HG03095 (cell line): Measurements from ENCODE around the gene FGF21.
"Not testable (repeated sequence)": the region's sequence is repeated elsewhere in the genome, so short reads cannot be mapped to it uniquely, and the experiment has no call there.

Experiments used
- ATAC-seq: cut with Tn5 transposase; IDR thresholded peaks from one replicate; pipeline ENCODE4 v1.9.1; 2021; ENCODE audit warnings: moderate library complexity; ENCODE audit not compliant: unreplicated experiment

FGF21 gene

GRCh38 chr19:48751845-48752495 lies 3.4 kb upstream of the FGF21 start:
- ATAC-seq, result no peak

- ATAC-seq, result no peak
Measured at GRCh38 chr19:48752496-48753365, 2.6 kb upstream of the FGF21 start, which contains the start of gene FUT1. Gene FUT1, minus strand, starts transcription at chr19:48752641. Its CDS starts 1,360 bp downstream, at chr19:48751281.

- no peak for ATAC-seq
Measured at GRCh38 chr19:48755787-48756186, 463 bp downstream of the FGF21 start.

- no peak for ATAC-seq
Measured at GRCh38 chr19:48756212-48756611, 888 bp downstream of the FGF21 start.

- ATAC-seq, result no peak
Measured at GRCh38 chr19:48756686-48757085, 1.4 kb downstream of the FGF21 start.

GRCh38 chr19:48757089-48757675 lies 1.9 kb downstream of the FGF21 start:
- ATAC-seq, result no peak

GRCh38 chr19:48757741-48758144 lies 2.4 kb downstream of the FGF21 start:
- no peak for ATAC-seq

GRCh38 chr19:48760504-48761205 lies 5.3 kb downstream of the FGF21 start:
- ATAC-seq, result no peak

GRCh38 chr19:48765816-48766215 lies 10.5 kb downstream of the FGF21 start:
- ATAC-seq, result not testable (repeated sequence)

GRCh38 chr19:48768171-48768753 lies 12.9 kb downstream of the FGF21 start:
- not testable (repeated sequence) for ATAC-seq

- ATAC-seq, result no peak
Measured at GRCh38 chr19:48768994-48769713, 13.8 kb downstream of the FGF21 start.

GRCh38 chr19:48770266-48770665 lies 14.9 kb downstream of the FGF21 start:
- ATAC-seq, result no peak

GRCh38 chr19:48770734-48771472 lies 15.6 kb downstream of the FGF21 start:
- ATAC-seq, result no peak

GRCh38 chr19:48772503-48772953 lies 17.2 kb downstream of the FGF21 start:
- ATAC-seq, result no peak

GRCh38 chr19:48777139-48777538 lies 21.8 kb downstream of the FGF21 start:
- no peak for ATAC-seq

GRCh38 chr19:48777720-48778119 lies 22.4 kb downstream of the FGF21 start:
- ATAC-seq, result no peak

- no peak for ATAC-seq
Measured at GRCh38 chr19:48779636-48780035, 24.3 kb downstream of the FGF21 start.

GRCh38 chr19:48780631-48781391 lies 25.5 kb downstream of the FGF21 start:
- no peak for ATAC-seq

GRCh38 chr19:48784527-48784926 lies 29.2 kb downstream of the FGF21 start:
- ATAC-seq, result no peak
